ENCODE measurements around the gene IGF2BP3.

IGF2BP3 gene

GRCh38 chr7:23295401-23295697 is 174.9 kb downstream of the IGF2BP3 start:
- DNase-seq (ENCODE audit: low read depth in 2 of 2) = no peak

GRCh38 chr7:23294549-23295400 is 175.5 kb downstream of the IGF2BP3 start:
- no peak for DNase-seq (ENCODE audit: low read depth in 2 of 2)

GRCh38 chr7:23293500-23294073 is 176.7 kb downstream of the IGF2BP3 start:
- DNase-seq (ENCODE audit: low read depth in 2 of 2) = no peak

- DNase-seq (ENCODE audit: low read depth in 2 of 2) = no peak
Measured at GRCh38 chr7:23292623-23293022, 177.7 kb downstream of the IGF2BP3 start.

- no peak for DNase-seq (ENCODE audit: low read depth in 2 of 2)
Measured at GRCh38 chr7:23291957-23292560, 178.2 kb downstream of the IGF2BP3 start.

GRCh38 chr7:23290993-23291392 is 179.3 kb downstream of the IGF2BP3 start:
- DNase-seq (ENCODE audit: low read depth in 2 of 2) = no peak

GRCh38 chr7:23287612-23288011 is 182.7 kb downstream of the IGF2BP3 start:
- no peak for DNase-seq (ENCODE audit: low read depth in 2 of 2)

GRCh38 chr7:23285657-23286646 is 184.3 kb downstream of the IGF2BP3 start:
- no peak for DNase-seq (ENCODE audit: low read depth in 2 of 2)

GRCh38 chr7:23284871-23285270 is 185.4 kb downstream of the IGF2BP3 start:
- no peak for DNase-seq (ENCODE audit: low read depth in 2 of 2)

GRCh38 chr7:23283086-23283485 is 187.2 kb downstream of the IGF2BP3 start:
- no peak for DNase-seq (ENCODE audit: low read depth in 2 of 2)

- no peak for DNase-seq (ENCODE audit: low read depth in 2 of 2)
Measured at GRCh38 chr7:23279819-23280525, 190.3 kb downstream of the IGF2BP3 start.

- DNase-seq (ENCODE audit: low read depth in 2 of 2) = peak in 1 of 2 donors; percentile 41
Measured at GRCh38 chr7:23277359-23277989, 192.8 kb downstream of the IGF2BP3 start.

- DNase-seq (ENCODE audit: low read depth in 2 of 2) = no peak
Measured at GRCh38 chr7:23276947-23277346, 193.3 kb downstream of the IGF2BP3 start.

GRCh38 chr7:23276376-23276775 is 193.9 kb downstream of the IGF2BP3 start:
- DNase-seq (ENCODE audit: low read depth in 2 of 2) = no peak

GRCh38 chr7:23275912-23276311 is 194.4 kb downstream of the IGF2BP3 start:
- no peak for DNase-seq (ENCODE audit: low read depth in 2 of 2)

GRCh38 chr7:23273141-23273599 is 197.1 kb downstream of the IGF2BP3 start:
- peak; percentile 86 to 96 for DNase-seq (ENCODE audit: low read depth in 2 of 2)

- no peak for DNase-seq (ENCODE audit: low read depth in 2 of 2)
Measured at GRCh38 chr7:23272275-23272674, 198.0 kb downstream of the IGF2BP3 start.

GRCh38 chr7:23268746-23269145 is 201.5 kb downstream of the IGF2BP3 start:
- no peak for DNase-seq (ENCODE audit: low read depth in 2 of 2)

- DNase-seq (ENCODE audit: low read depth in 2 of 2) = no peak
Measured at GRCh38 chr7:23268167-23268566, 202.1 kb downstream of the IGF2BP3 start.

- no peak for DNase-seq (ENCODE audit: low read depth in 2 of 2)
Measured at GRCh38 chr7:23267357-23267756, 202.9 kb downstream of the IGF2BP3 start.

- DNase-seq (ENCODE audit: low read depth in 2 of 2) = no peak
Measured at GRCh38 chr7:23266918-23267317, 203.4 kb downstream of the IGF2BP3 start.

Measured in activated CD4-positive, alpha-beta T cell treated with anti-CD3 and anti-CD28 coated beads for 24 hours (primary cell).